Panc1 (cell line): Measurements from ENCODE around the gene KRAS.

Experiments
- POLR2AphosphoS5 ChIP-seq: IDR thresholded peaks from 2 replicates; pipeline ENCODE4 v1.6.1; 2012; ENCODE audit warnings: mild to moderate bottlenecking, low read depth, low read length, moderate library complexity
- TF ChIP-seq, protein P1 (sequence below): fragments of 450-650 bp; IDR thresholded peaks from 2 replicates; pipeline ENCODE4 v1.5.1; 2017; ENCODE audit warnings: mild to moderate bottlenecking

DNA sequence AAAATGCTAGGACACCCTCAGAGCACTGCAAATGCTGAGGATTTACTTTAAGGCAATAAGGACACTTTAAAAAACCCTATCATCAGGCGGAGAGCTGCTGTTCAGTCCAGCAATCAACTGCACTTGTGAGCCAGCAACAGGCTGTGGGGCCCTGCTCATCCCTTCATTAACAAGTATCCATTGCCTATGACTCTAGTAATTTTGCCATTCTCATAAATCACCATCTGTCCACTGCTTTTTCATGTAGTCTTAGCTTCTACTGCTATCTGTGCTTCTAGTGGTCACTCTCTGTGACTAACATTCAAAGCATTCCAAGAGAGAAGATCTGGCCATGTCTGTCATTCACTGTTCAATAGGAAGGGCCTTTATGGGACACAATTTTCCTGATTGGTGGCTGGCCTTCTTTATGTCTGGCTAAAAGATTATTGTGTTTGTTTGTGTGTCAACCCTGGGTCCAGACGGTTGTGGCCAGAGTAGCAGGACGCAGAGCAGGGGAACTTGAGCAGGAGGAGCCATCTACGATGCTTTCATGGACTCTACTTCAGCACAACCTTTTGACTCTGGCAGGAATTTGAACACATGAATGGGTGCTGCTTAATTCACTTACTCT is 3.6 kb upstream of the KRAS start:
- TF ChIP-seq, protein P1, sequence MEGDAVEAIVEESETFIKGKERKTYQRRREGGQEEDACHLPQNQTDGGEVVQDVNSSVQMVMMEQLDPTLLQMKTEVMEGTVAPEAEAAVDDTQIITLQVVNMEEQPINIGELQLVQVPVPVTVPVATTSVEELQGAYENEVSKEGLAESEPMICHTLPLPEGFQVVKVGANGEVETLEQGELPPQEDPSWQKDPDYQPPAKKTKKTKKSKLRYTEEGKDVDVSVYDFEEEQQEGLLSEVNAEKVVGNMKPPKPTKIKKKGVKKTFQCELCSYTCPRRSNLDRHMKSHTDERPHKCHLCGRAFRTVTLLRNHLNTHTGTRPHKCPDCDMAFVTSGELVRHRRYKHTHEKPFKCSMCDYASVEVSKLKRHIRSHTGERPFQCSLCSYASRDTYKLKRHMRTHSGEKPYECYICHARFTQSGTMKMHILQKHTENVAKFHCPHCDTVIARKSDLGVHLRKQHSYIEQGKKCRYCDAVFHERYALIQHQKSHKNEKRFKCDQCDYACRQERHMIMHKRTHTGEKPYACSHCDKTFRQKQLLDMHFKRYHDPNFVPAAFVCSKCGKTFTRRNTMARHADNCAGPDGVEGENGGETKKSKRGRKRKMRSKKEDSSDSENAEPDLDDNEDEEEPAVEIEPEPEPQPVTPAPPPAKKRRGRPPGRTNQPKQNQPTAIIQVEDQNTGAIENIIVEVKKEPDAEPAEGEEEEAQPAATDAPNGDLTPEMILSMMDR, result no peak
- TF ChIP-seq POLR2AphosphoS5, result no peak
